ENCODE results near the gene NR5A2.

Gene NR5A2

DNA sequence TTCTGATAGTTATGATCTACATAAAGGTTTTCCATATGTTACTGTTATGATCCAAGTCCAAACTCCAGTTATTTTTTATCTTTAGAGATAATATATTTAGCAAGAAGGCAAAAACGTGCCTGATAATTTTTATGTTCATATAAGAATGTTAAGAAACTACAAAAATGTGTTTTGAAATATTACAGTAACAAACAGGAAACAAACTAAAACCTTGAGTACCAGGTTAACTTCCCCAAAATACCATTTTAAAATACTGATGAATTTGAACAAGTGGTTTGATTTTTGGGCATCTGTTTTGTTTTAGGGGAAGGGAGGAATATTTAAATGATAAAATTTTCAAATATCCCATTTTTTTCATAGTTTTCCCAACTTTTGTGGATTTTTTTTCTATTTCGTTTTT is 124.8 kb downstream of the NR5A2 start:
- no peak overlapping the region for H3K4me3 ChIP-seq (replicated peaks in 1 of 2; ENCODE audit: low read depth in 2 of 2, low read length in 2 of 2)
- DNase-seq (ENCODE audit: low read depth in 2 of 2) = no peak
- TF ChIP-seq, protein P1, sequence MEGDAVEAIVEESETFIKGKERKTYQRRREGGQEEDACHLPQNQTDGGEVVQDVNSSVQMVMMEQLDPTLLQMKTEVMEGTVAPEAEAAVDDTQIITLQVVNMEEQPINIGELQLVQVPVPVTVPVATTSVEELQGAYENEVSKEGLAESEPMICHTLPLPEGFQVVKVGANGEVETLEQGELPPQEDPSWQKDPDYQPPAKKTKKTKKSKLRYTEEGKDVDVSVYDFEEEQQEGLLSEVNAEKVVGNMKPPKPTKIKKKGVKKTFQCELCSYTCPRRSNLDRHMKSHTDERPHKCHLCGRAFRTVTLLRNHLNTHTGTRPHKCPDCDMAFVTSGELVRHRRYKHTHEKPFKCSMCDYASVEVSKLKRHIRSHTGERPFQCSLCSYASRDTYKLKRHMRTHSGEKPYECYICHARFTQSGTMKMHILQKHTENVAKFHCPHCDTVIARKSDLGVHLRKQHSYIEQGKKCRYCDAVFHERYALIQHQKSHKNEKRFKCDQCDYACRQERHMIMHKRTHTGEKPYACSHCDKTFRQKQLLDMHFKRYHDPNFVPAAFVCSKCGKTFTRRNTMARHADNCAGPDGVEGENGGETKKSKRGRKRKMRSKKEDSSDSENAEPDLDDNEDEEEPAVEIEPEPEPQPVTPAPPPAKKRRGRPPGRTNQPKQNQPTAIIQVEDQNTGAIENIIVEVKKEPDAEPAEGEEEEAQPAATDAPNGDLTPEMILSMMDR (IDR thresholded peaks at IDR 0.05; ENCODE audit: low read depth, low read length) = no peak

DNA sequence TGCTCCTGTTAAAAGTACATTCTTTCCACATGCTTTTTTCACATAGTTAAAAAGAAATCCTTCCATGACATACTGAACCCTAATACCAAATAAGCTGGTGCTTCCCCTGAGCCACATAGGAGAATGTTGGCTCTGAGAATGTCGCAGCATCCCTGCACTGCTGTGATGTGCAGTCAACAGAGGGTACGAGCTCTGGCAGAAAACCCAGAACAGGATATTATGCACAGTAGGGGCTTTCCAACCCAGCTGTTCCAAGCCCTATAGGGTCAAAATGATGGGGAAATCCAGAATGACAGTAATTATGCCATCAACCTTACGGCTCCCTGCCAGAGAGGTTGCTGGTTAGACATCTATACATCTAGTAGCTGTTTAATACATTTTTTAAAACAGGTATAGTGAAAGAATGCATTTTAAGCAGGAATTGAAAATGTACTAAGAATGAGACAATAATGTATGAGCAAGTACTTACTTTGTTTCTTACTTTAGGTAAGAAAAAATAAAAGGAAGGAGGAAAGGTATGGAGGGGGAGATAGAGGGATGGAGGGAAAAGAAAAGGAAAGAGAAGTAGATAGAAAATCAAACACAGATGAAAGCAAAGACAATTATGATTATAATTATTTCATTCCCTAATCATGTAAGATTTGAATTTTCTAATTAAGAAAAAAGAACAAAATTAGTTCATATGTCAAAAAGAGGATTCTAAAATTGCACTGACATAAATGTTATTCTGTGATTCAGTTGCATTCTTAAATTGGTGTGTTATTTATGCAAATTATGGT is 126.0 kb downstream of the NR5A2 start:
- TF ChIP-seq, protein P1 (IDR thresholded peaks at IDR 0.05; ENCODE audit: low read depth, low read length) = no peak
- no peak for DNase-seq (ENCODE audit: low read depth in 2 of 2)
- H3K4me3 ChIP-seq (replicated peaks in 1 of 2; ENCODE audit: low read depth in 2 of 2, low read length in 2 of 2) = no peak overlapping the region

GRCh38 chr1:200154069-200154767 is 126.7 kb downstream of the NR5A2 start:
- peak in 1 of 2 donors; percentile 59 for DNase-seq (ENCODE audit: low read depth in 2 of 2)
- TF ChIP-seq, protein P1 (IDR thresholded peaks at IDR 0.05; ENCODE audit: low read depth, low read length) = no peak
- H3K4me3 ChIP-seq (replicated peaks in 1 of 2; ENCODE audit: low read depth in 2 of 2, low read length in 2 of 2) = no peak overlapping the region

DNA sequence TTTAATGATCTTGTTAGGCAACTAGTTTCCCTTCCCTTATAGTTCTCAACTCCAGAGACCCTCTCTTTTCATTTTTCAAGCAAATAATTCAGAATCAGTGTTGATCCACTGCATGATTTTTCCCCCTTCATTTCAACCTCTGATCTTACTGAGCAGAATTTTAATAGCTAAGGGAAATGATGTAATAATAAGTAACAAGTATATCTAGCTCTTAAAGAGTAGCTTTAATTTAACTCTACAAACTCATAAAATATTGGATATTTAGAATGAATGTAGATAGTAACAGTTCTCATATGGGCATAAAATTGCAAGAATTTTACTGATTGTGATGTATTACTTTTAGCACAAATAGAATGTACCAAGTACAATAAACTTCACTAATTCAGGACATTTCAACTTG is 130.2 kb downstream of the NR5A2 start:
- no peak overlapping the region for H3K4me3 ChIP-seq (replicated peaks in 1 of 2; ENCODE audit: low read depth in 2 of 2, low read length in 2 of 2)
- DNase-seq (ENCODE audit: low read depth in 2 of 2) = no peak
- TF ChIP-seq, protein P1 (IDR thresholded peaks at IDR 0.05; ENCODE audit: low read depth, low read length) = no peak

DNA sequence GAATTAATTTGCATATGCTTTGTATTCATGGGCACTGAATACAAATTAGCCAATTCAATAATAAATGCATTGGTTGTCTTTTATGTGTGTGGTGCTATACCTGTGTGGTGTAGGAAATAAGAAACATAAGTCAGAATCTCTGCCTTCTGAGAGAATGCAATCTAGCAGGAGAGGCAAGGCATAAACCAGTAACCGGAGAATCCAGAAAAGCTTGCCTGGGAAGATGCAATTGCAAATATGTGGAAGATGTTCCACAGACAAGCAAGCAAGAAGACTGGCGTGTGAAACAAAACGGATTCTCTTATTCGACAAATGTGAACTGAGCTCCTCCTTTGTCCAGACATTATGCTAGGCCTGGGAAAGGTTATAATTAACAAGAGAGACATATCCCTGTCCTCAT is 134.3 kb downstream of the NR5A2 start:
- H3K4me3 ChIP-seq (replicated peaks in 1 of 2; ENCODE audit: low read depth in 2 of 2, low read length in 2 of 2) = no peak overlapping the region
- TF ChIP-seq, protein P1 (IDR thresholded peaks at IDR 0.05; ENCODE audit: low read depth, low read length) = no peak
- DNase-seq (ENCODE audit: low read depth in 2 of 2) = no peak

GRCh38 chr1:200162258-200162657 is 134.7 kb downstream of the NR5A2 start:
- TF ChIP-seq, protein P1 (IDR thresholded peaks at IDR 0.05; ENCODE audit: low read depth, low read length) = no peak

More at GRCh38 chr1:200162258-200162657, 134.7 kb downstream of the NR5A2 start:
- DNase-seq (ENCODE audit: low read depth in 2 of 2) = no peak
- no peak overlapping the region for H3K4me3 ChIP-seq (replicated peaks in 1 of 2; ENCODE audit: low read depth in 2 of 2, low read length in 2 of 2)

Data from cardiac fibroblast (primary cell).